ENCODE results near the gene ANO7.

ANO7 gene

DNA sequence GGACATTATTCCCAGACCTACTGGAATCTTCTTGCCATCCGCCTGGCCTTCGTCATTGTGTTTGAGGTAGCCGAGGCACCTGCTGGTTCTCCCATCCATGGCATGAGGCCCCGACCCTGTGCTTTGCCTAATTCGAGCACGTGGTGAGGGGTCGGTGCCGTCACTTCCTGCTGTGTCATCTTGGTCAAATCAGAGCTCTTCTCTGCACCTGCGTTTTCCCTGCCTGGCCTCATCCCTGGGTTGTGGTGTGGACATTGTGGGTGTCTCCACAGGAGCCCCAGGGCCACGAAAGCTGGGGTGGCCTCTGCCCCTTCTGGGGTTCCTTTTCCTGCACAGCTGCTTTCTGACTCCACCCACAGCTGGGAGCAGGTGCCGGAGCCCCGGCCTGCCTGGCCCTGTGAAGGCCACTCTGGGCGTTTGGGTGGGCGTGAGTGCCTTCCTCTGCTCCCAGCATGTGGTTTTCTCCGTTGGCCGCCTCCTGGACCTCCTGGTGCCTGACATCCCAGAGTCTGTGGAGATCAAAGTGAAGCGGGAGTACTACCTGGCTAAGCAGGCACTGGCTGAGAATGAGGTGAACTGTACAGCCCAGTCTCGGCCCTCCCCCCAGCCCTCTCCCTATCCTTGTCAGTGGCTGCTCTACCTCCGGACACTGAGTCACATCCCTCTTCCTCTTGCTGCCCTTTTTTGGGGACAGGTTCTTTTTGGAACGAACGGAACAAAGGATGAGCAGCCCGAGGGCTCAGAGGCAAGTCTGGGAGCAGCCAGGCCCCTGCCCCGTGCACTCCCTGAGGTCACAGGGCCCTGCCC, 34.9 kb downstream of the ANO7 start:
- Histone ChIP-seq H3K9me3 (ENCODE audit: control extremely low read depth in 1 of 5, control insufficient read depth in 4 of 5, insufficient read depth in 2 of 5, low read depth in 1 of 5, low read length in 4 of 5) (no peaks in the 10 kb centered on the region), H3K27me3 (replicated peaks in 2 of 5; ENCODE audit: control insufficient read depth in 4 of 5, insufficient read depth in 5 of 5, low read length in 4 of 5) (no peaks in the 10 kb centered on the region)
- peak in 2 of 3 donors; percentile 72 to 74 for DNase-seq

DNA sequence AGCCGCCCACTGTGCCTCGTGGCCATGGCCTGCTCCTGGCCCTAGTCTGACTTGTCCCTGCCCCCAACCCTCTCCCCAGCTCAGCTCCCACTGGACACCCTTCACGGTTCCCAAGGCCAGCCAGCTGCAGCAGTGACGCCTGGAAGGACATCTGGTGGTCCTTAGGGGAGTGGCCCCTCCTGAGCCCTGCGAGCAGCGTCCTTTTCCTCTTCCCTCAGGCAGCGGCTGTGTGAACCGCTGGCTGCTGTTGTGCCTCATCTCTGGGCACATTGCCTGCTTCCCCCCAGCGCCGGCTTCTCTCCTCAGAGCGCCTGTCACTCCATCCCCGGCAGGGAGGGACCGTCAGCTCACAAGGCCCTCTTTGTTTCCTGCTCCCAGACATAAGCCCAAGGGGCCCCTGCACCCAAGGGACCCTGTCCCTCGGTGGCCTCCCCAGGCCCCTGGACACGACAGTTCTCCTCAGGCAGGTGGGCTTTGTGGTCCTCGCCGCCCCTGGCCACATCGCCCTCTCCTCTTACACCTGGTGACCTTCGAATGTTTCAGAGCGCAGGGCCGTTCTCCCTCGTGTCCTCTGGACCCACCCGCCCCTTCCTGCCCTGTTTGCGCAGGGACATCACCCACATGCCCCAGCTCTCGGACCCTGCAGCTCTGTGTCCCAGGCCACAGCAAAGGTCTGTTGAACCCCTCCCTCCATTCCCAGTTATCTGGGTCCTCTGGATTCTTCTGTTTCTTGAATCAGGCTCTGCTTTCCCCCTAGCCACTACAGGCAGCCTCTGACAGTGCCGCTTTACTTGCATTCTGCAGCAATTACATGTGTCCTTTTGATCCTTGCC, 35.8 kb downstream of the ANO7 start:
- no peaks in the 10 kb centered on the region for H3K27me3 ChIP-seq (replicated peaks in 2 of 5; ENCODE audit: control insufficient read depth in 4 of 5, insufficient read depth in 5 of 5, low read length in 4 of 5)
- CTCF ChIA-PET = no interaction called here
- peaks cover 0 to 11% (median 4%) of the 10 kb centered on the region in 4 experiments for H3K4me1 ChIP-seq (ENCODE audit: control extremely low read depth in 1 of 4, control insufficient read depth in 4 of 4, insufficient read depth in 4 of 4, low read length in 3 of 4)
- no peak for DNase-seq
- H3K27ac ChIP-seq (ENCODE audit: insufficient read depth in 1 of 2, low read depth in 1 of 2, low read length in 2 of 2, poor library complexity in 1 of 2, severe bottlenecking in 2 of 2) = no peak overlapping the region
- no peak overlapping the region for H3K4me3 ChIP-seq (ENCODE audit: control insufficient read depth in 1 of 7, extremely low read depth in 1 of 7, insufficient read depth in 4 of 7, low read depth in 2 of 7, low read length in 6 of 7)
- peaks cover 3 to 37% (median 30%) of the 10 kb centered on the region in 4 experiments for H3K36me3 ChIP-seq (ENCODE audit: control insufficient read depth in 4 of 4, insufficient read depth in 4 of 4, low read length in 3 of 4)
- WGBS (ENCODE audit: insufficient coverage) = 76% methylated on average over 24 of the region's 26 CpGs
- POLR2A ChIA-PET = interaction anchor here (0.6 kb wide), 1 partner anchor 69 kb away, joined by 3 read pairs; no protein-coding TSS in a partner anchor
- H3K9me3 ChIP-seq (ENCODE audit: control extremely low read depth in 1 of 5, control insufficient read depth in 4 of 5, insufficient read depth in 2 of 5, low read depth in 1 of 5, low read length in 4 of 5) = no peaks in the 10 kb centered on the region

More for the DNA sequence above, 34.9 kb downstream of the ANO7 start:
- H3K27ac ChIP-seq (ENCODE audit: insufficient read depth in 1 of 2, low read depth in 1 of 2, low read length in 2 of 2, poor library complexity in 1 of 2, severe bottlenecking in 2 of 2) = no peak overlapping the region
- ChIA-PET POLR2A (interaction anchor here (0.6 kb wide), 1 partner anchor 68 kb away, joined by 3 read pairs; no protein-coding TSS in a partner anchor), CTCF (no interaction called here)
- no peak overlapping the region for H3K4me3 ChIP-seq (ENCODE audit: control insufficient read depth in 1 of 7, extremely low read depth in 1 of 7, insufficient read depth in 4 of 7, low read depth in 2 of 7, low read length in 6 of 7)
- 61% methylated on average over 21 of the region's 23 CpGs for WGBS (ENCODE audit: insufficient coverage)
- H3K36me3 ChIP-seq (ENCODE audit: control insufficient read depth in 4 of 4, insufficient read depth in 4 of 4, low read length in 3 of 4) = peaks cover 2 to 29% (median 23%) of the 10 kb centered on the region in 4 experiments
- peaks cover 2 to 19% (median 12%) of the 10 kb centered on the region in 4 experiments for H3K4me1 ChIP-seq (ENCODE audit: control extremely low read depth in 1 of 4, control insufficient read depth in 4 of 4, insufficient read depth in 4 of 4, low read length in 3 of 4)

DNA sequence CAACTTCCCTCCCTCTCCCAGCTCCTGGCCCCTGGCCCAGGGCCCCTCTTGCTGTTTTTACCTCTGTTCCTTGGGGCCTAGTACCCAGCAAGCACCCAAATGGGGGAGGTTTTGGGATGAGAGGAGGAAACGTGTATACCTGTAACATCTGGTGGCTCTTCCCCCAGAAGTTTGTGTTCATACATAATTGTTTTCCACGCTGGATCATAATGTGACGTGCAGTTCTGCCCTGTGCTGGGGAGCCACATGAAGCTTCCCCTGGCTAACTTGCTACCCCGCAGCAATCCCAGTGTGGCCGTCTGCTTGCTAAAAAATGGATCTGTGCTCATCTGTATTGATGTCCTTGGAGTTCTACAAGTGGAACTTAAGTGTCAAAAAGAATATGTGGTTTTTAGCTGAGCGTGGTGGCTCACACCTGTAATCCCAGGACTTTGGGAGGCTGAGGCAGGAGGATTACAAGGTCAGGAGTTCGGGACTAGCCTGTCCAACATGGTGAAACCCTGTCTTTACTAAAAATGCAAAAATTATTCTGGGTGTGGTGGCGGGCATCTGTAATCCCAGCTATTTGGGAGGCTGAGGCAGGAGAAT, 36.5 kb downstream of the ANO7 start:
- CTCF ChIA-PET = no interaction called here
- 98% methylated on average over 6 of the region's 8 CpGs for WGBS (ENCODE audit: insufficient coverage)

DNA sequence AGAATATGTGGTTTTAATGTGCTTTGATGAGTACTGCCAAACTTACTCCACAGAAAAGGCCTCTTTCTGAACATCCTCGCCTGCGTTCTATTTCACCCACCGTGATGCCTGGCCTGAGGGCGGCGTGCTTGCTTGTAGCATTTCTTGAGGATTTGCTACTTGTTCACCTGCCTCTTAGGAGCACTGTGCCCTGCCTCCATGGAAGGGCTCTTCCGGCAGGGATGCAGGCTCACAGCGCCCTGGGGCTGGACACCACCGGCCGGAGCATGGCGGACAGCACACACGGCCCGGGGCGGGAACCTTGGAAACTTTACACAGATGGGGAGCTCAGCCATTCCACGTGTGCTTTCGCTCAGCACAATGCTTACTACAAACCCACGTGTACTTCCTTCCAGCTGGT, 37.1 kb downstream of the ANO7 start:
- POLR2A ChIA-PET = no interaction called here
- H3K36me3 ChIP-seq (ENCODE audit: control insufficient read depth in 4 of 4, insufficient read depth in 4 of 4, low read length in 3 of 4) = peaks cover 3 to 50% (median 42%) of the 10 kb centered on the region in 4 experiments

More for the DNA sequence above, 36.5 kb downstream of the ANO7 start:
- H3K9me3 ChIP-seq (ENCODE audit: control extremely low read depth in 1 of 5, control insufficient read depth in 4 of 5, insufficient read depth in 2 of 5, low read depth in 1 of 5, low read length in 4 of 5) = no peaks in the 10 kb centered on the region
- no peak overlapping the region for H3K27ac ChIP-seq (ENCODE audit: insufficient read depth in 1 of 2, low read depth in 1 of 2, low read length in 2 of 2, poor library complexity in 1 of 2, severe bottlenecking in 2 of 2)
- H3K4me1 ChIP-seq (ENCODE audit: control extremely low read depth in 1 of 4, control insufficient read depth in 4 of 4, insufficient read depth in 4 of 4, low read length in 3 of 4) = peaks cover 0 to 8% (median 0%) of the 10 kb centered on the region in 4 experiments
- no peak for DNase-seq
- H3K36me3 ChIP-seq (ENCODE audit: control insufficient read depth in 4 of 4, insufficient read depth in 4 of 4, low read length in 3 of 4) = peaks cover 3 to 44% (median 36%) of the 10 kb centered on the region in 4 experiments
- no peaks in the 10 kb centered on the region for H3K27me3 ChIP-seq (replicated peaks in 2 of 5; ENCODE audit: control insufficient read depth in 4 of 5, insufficient read depth in 5 of 5, low read length in 4 of 5)
- POLR2A ChIA-PET = no interaction called here
- H3K4me3 ChIP-seq (ENCODE audit: control insufficient read depth in 1 of 7, extremely low read depth in 1 of 7, insufficient read depth in 4 of 7, low read depth in 2 of 7, low read length in 6 of 7) = no peak overlapping the region

DNA sequence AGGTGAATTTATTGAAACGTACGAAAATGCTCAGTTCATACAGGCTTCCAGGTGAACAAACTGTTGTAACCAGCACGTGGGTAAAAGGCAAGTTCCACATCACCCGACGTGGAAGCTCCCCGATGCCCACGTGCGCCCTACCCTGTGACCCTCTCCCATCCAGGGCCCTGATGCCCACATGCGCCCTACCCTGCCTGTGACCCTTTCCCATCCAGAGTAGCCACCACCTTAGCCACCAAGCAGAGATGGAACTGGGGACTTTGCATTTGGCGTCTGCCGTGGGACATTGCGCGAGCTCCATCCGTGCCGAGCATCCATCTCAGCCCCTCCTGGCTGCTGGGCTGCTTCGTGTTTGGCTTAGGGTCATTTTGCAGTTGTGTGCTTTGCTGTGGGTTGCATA, 37.5 kb downstream of the ANO7 start:
- peaks cover 3 to 55% (median 46%) of the 10 kb centered on the region in 4 experiments for H3K36me3 ChIP-seq (ENCODE audit: control insufficient read depth in 4 of 4, insufficient read depth in 4 of 4, low read length in 3 of 4)
- no peak for DNase-seq
- ChIA-PET POLR2A (no interaction called here), CTCF (no interaction called here)
- H3K9me3 ChIP-seq (ENCODE audit: control extremely low read depth in 1 of 5, control insufficient read depth in 4 of 5, insufficient read depth in 2 of 5, low read depth in 1 of 5, low read length in 4 of 5) = no peaks in the 10 kb centered on the region
- WGBS (ENCODE audit: insufficient coverage) = 93% methylated on average over 14 of the region's 16 CpGs
- peaks cover 0 to 8% (median 0%) of the 10 kb centered on the region in 4 experiments for H3K4me1 ChIP-seq (ENCODE audit: control extremely low read depth in 1 of 4, control insufficient read depth in 4 of 4, insufficient read depth in 4 of 4, low read length in 3 of 4)
- no peak overlapping the region for H3K27ac ChIP-seq (ENCODE audit: insufficient read depth in 1 of 2, low read depth in 1 of 2, low read length in 2 of 2, poor library complexity in 1 of 2, severe bottlenecking in 2 of 2)
- H3K27me3 ChIP-seq (replicated peaks in 2 of 5; ENCODE audit: control insufficient read depth in 4 of 5, insufficient read depth in 5 of 5, low read length in 4 of 5) = no peaks in the 10 kb centered on the region
- H3K4me3 ChIP-seq (ENCODE audit: control insufficient read depth in 1 of 7, extremely low read depth in 1 of 7, insufficient read depth in 4 of 7, low read depth in 2 of 7, low read length in 6 of 7) = no peak overlapping the region

More for the DNA sequence above, 37.1 kb downstream of the ANO7 start:
- 94% methylated on average over 16 of the region's 16 CpGs for WGBS (ENCODE audit: insufficient coverage)
- Histone ChIP-seq H3K4me1 (ENCODE audit: control extremely low read depth in 1 of 4, control insufficient read depth in 4 of 4, insufficient read depth in 4 of 4, low read length in 3 of 4) (peaks cover 0 to 8% (median 0%) of the 10 kb centered on the region in 4 experiments), H3K9me3 (ENCODE audit: control extremely low read depth in 1 of 5, control insufficient read depth in 4 of 5, insufficient read depth in 2 of 5, low read depth in 1 of 5, low read length in 4 of 5) (no peaks in the 10 kb centered on the region), H3K27ac (ENCODE audit: insufficient read depth in 1 of 2, low read depth in 1 of 2, low read length in 2 of 2, poor library complexity in 1 of 2, severe bottlenecking in 2 of 2) (no peak overlapping the region), H3K4me3 (ENCODE audit: control insufficient read depth in 1 of 7, extremely low read depth in 1 of 7, insufficient read depth in 4 of 7, low read depth in 2 of 7, low read length in 6 of 7) (no peak overlapping the region), H3K27me3 (replicated peaks in 2 of 5; ENCODE audit: control insufficient read depth in 4 of 5, insufficient read depth in 5 of 5, low read length in 4 of 5) (no peaks in the 10 kb centered on the region)
- no peak for DNase-seq
- CTCF ChIA-PET = no interaction called here

DNA sequence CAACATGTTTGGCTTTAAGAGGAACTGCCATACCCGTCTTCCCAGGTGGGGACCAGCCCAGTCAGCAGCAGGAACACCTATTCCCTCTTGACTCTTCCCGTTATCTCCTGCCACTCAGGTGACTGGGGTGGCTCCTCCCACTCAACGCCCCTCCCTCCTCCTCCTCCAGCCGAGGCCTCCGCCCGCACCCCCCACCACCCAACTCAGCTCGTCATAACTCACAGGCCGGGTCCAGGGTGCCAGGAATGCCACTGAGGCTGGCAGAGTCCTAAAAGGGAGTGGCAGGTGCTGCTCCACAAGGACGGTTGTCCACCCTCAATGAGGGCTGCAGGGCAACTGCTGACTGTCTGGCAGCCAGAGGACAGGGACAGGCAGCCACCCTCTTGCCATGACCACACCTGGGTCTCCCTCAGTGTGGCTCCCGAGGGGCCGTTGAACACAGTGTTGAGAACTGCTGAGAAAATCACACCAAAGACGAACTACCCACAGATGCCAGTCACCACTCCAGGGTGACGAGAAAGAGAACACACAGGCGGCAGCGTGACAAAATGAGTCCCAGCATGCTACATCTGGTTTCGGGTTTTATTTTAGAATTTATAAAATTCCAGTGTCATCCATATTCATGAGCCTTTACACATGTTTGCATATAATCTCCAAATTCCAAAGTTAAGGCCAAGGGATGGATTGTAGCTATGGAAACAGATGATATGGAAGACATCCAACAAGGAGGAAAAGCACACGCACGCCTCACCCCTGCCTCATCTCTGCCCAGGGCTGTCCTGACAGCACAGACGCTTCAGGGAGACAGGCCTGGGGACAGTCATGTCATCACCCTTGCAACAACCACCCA, 38.5 kb downstream of the ANO7 start:
- Histone ChIP-seq H3K27me3 (replicated peaks in 2 of 5; ENCODE audit: control insufficient read depth in 4 of 5, insufficient read depth in 5 of 5, low read length in 4 of 5) (no peaks in the 10 kb centered on the region), H3K27ac (ENCODE audit: insufficient read depth in 1 of 2, low read depth in 1 of 2, low read length in 2 of 2, poor library complexity in 1 of 2, severe bottlenecking in 2 of 2) (no peak overlapping the region), H3K4me1 (ENCODE audit: control extremely low read depth in 1 of 4, control insufficient read depth in 4 of 4, insufficient read depth in 4 of 4, low read length in 3 of 4) (peaks cover 0 to 8% (median 0%) of the 10 kb centered on the region in 4 experiments), H3K4me3 (ENCODE audit: control insufficient read depth in 1 of 7, extremely low read depth in 1 of 7, insufficient read depth in 4 of 7, low read depth in 2 of 7, low read length in 6 of 7) (no peak overlapping the region), H3K9me3 (ENCODE audit: control extremely low read depth in 1 of 5, control insufficient read depth in 4 of 5, insufficient read depth in 2 of 5, low read depth in 1 of 5, low read length in 4 of 5) (no peaks in the 10 kb centered on the region), H3K36me3 (ENCODE audit: control insufficient read depth in 4 of 4, insufficient read depth in 4 of 4, low read length in 3 of 4) (peaks cover 7 to 62% (median 50%) of the 10 kb centered on the region in 4 experiments)
- WGBS (ENCODE audit: insufficient coverage) = 95% methylated on average over 12 of the region's 19 CpGs
- ChIA-PET POLR2A (no interaction called here), CTCF (no interaction called here)
- DNase-seq = no peak

Measured in common myeloid progenitor, CD34-positive (primary cell).